GM13977 (cell line): ENCODE measurements around the gene PHB1.
A peak's percentile ranks its signal among the peaks of the same experiment; 100 is the strongest.
"Not testable (repeated sequence)": the region's sequence is repeated elsewhere in the genome, so short reads cannot be mapped to it uniquely, and the experiment has no call there.

ENCODE experiments used
- DNase-seq: peaks from one replicate; pipeline ENCODE4 v3.0.0; 2012; ENCODE audit warnings: low spot score
- CTCF ChIP-seq: IDR thresholded peaks from 2 replicates; pipeline ENCODE4 v1.5.1; 2012; ENCODE audit warnings: mild to moderate bottlenecking, control low read depth; ENCODE audit not compliant: insufficient read depth; ENCODE audit errors: extremely low read depth, missing control alignments
- in situ Hi-C: fragments of 300-500 bp; cut with MboI; formaldehyde crosslinking; loops from one replicate; pipeline ENCODE4 v1.12.0; 2022; ENCODE audit warnings: low sequenced_read_pairs, low pct_unique_long_range_greater_than_20kb, mixed read lengths, inconsistent platforms; ENCODE audit not compliant: unreplicated experiment

Gene PHB1

GRCh38 chr17:49435671-49436029 lies 21.0 kb upstream of the PHB1 start:
- no peak for TF ChIP-seq CTCF
- no peak for DNase-seq
- in situ Hi-C loops, result loop anchor here (10.0 kb wide), 1 partner anchor 119 kb away; no protein-coding TSS in a partner anchor

- TF ChIP-seq CTCF, result peak; percentile 76
- DNase-seq, result peak; percentile 83
- in situ Hi-C loops, result loop anchor here (10.0 kb wide), 1 partner anchor 120 kb away; no protein-coding TSS in a partner anchor
Observed at GRCh38 chr17:49434821-49435670, 20.4 kb upstream of the PHB1 start.

- in situ Hi-C loops, result loop anchor here (10.0 kb wide), 1 partner anchor 122 kb away; no protein-coding TSS in a partner anchor
- TF ChIP-seq CTCF, result no peak
- no peak for DNase-seq
Observed at GRCh38 chr17:49433000-49433694, 18.5 kb upstream of the PHB1 start.

- DNase-seq, result no peak
- TF ChIP-seq CTCF, result no peak
- in situ Hi-C loops, result loop anchor here (10.0 kb wide), 1 partner anchor 123 kb away; no protein-coding TSS in a partner anchor
Observed at GRCh38 chr17:49431743-49432142, 17.1 kb upstream of the PHB1 start.

GRCh38 chr17:49425004-49425286 lies 10.3 kb upstream of the PHB1 start:
- no peak for TF ChIP-seq CTCF
- no peak for DNase-seq
- in situ Hi-C loops, result no loop called here

GRCh38 chr17:49424276-49425003 lies 9.8 kb upstream of the PHB1 start:
- DNase-seq, in situ Hi-C loops: not testable (repeated sequence)
